NCI-H748 treated with DMSO at 0.1 percent for 48 hours (cell line): Measurements from ENCODE around the gene MRGPRG.
"Not testable (repeated sequence)": the region's sequence is repeated elsewhere in the genome, so short reads cannot be mapped to it uniquely, and the experiment has no call there.

Source experiments
- DNase-seq: peaks from one replicate; lab custom pipeline; 2025; lab: John Stamatoyannopoulos, UW

The MRGPRG gene

DNA sequence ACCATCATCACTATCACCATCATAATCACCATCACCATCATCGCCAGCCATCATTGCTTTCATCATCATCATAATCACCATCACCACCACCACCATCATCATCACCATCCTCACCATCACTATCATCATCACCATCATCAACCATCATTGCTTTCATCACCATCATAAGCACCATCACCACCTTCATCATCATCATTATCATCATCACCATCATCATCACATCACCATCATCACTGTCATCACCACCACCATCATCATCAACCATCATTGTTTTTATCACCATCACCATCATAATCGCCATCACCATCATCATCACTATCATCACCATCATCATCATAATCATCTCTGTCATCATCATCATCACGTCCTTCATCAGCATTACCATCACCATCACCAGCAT is 44.2 kb downstream of the MRGPRG start:
- DNase-seq, result no peak

DNA sequence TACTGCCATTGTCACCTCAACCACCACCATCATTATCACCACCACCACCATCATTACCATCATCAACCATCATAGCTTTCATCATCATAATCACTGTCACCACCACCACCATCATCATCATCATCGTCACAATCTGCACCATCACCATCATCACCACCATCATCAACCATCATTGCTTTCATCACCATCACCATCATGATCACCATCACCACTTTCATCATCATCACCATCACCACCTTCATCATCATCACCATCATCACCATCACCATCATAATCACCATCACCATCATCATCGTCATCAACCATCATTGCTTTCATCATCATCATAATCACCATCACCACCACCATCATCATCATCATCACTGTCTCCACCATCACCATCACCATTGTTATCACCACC is 44.8 kb downstream of the MRGPRG start:
- DNase-seq, result no peak

DNA sequence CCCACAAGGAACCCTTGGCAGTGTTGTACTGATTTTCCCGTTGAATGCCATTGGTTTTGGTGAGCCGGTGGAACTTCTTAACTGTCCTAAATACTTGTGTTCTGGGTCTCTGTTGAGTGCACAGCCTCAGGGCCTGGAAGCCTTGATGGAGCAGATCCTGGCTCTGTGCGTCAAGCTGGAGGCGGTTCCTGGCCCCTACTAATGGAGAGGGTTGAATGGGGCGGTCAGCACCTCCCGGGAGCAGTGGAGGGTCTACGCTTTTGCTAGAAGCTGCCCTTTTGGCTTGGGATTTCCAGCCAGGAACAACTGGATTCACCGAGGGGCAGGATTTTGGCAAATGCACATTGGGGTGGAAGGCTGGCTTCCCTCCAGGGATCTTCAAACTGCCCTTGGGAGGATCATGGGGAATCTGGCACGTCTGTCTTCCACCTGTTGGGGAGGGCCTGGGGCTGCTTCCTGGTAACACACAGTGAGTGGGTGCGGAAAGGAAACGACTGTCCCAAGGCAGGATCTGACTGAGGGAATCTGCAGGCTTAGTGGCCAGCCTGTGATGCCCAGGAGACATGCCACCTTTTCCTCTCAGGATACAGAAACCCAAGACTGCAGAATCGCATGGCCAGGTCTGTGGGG is 46.6 kb downstream of the MRGPRG start:
- no peak for DNase-seq

DNA sequence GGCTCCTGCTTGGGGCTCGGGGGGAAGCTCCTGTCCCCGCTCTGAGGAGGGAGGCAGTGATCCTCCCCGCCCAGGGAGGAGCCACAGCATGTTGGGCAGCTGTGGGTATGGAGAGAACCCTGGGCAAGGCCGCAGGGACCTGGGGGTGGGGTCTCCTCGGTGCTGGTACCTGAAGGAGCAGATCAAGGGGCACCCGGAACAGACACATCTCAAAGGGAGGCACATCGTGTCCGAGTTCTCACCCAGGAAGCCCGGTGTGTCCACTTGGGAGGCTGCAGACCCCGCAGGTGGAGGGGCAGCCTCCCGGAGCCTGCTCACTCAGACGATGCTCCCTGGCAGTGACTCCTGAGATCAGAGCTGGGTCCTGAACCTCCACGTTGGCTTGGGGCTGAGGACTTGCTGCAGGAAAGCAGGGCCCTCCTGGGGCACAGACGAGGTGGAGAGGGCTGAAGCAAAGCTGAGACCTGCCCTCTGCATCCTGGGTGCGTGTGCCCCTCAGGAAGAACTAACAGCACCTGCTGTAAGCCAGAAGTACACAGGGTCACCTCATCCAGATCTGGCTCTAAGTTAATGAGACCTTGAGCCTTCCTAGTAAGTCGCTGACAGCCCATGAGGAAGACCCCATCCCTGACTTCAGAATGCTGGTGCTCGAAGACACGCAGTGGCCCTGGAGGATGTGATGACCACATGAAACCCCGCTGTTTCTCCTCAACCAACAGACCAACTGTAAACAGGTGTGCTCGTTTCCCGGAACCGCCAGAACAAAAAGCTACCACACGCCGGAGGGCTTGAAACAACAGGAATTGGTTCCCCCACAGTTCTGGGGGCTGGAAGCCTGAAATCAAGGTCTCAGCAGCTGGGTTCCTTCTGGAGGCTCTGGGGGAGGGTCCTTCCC is 47.6 kb downstream of the MRGPRG start:
- DNase-seq, result no peak

- DNase-seq, result no peak
Measured at GRCh38 chr11:3170044-3170755, 48.4 kb downstream of the MRGPRG start.

- DNase-seq, result no peak
Measured at GRCh38 chr11:3169255-3170043, 49.2 kb downstream of the MRGPRG start.

GRCh38 chr11:3168742-3169254 is 49.8 kb downstream of the MRGPRG start:
- not testable (repeated sequence) for DNase-seq
